Islet of Langerhans (tissue), 1 donor: Measurements from ENCODE around the gene PTPN5.
"Not testable (repeated sequence)": the region's sequence is repeated elsewhere in the genome, so short reads cannot be mapped to it uniquely, and the experiment has no call there.

Experiments
- FAIRE-seq: peaks from one replicate; lab custom pipeline; 2011; peaks lifted over from hg19 to GRCh38; lab: Jason Lieb, UNC

PTPN5 gene

DNA sequence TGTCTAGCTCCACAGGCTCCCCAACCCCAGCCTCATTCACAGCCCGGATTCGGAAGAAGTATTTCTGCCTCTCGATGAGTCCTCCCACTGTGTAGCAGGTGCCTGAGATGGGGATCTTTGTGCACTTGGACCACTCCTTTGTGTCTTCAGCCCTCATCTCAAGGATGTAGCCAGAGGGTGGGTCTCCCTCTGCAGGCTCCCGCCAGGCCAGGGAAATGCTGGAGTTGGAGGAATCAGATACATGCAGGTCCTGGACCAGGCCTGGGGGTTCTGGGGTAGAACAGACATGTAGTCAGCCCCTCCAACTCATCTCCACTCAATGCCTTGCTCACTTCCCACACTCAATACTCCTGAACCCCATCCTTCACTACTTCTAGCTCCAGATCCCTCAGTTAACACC, 82.2 kb downstream of the PTPN5 start:
- FAIRE-seq = no peak

DNA sequence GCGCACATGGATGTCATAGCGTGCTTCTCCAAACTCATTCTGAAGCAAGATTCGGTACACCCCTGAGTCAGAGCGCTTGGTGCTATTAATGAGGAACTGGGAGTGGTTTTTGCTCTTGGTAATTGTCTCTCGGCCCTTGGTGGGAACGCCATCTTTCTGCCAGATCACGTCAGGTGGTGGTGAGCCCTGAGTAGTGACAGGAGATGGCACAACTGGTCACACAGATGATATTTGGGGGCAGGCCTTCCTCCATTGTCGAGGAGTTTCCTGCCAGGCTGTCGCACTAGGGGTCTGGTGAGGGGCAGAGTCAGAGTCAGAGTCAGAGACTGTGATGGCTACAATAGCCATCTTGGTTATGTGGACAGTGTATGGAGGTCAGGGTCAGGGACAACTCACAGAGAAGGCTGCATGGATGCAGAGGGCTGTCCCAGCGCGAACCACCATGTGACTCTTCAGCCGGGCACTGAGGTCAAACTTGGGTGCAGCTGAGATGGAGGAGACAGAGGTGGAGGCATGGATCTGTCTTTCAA, 83.7 kb downstream of the PTPN5 start:
- FAIRE-seq = no peak

DNA sequence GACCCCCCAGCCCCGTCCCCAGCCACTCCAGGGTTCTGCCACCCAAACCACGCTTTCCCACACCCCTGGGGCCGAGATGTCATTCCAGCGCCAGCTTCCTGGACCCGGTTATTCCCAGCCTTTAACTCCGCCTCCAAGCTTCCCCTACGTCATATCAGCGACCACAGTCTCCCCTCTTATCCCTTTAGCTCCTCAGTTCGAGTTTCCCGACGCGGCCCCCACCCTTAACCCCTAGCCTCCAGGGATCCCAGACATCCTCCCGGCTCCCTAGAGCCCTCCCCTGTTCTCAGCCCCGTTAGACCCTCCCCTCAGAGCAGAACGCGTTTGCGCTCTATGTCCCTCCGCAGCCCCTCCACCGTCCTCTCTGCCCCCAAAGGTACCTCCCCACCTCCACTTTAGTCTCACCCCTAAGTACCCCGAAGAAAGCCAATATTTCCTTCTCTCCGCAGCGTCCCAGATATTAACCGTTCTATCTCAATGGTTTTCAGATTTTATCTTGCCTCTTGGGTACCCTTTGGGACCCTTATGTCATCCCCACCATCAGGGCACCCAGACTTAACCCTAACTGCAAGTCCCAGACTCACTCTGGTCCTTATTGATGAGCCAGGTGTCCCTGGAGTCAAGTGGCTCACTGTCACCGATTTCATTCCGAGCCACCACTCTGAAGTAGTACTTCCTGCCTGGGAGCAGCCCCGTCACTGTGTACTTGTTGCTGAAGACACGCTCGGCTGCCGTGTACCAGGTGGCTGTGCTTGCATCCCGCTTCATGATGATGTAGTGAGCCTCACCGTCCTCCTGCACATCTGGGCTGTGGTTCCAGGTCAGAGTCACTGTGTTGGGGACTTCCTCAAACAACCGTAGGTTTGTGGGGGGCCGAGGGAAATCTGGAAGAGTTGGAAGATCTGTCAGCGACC, 85.0 kb downstream of the PTPN5 start:
- peak; percentile 9 for FAIRE-seq

DNA sequence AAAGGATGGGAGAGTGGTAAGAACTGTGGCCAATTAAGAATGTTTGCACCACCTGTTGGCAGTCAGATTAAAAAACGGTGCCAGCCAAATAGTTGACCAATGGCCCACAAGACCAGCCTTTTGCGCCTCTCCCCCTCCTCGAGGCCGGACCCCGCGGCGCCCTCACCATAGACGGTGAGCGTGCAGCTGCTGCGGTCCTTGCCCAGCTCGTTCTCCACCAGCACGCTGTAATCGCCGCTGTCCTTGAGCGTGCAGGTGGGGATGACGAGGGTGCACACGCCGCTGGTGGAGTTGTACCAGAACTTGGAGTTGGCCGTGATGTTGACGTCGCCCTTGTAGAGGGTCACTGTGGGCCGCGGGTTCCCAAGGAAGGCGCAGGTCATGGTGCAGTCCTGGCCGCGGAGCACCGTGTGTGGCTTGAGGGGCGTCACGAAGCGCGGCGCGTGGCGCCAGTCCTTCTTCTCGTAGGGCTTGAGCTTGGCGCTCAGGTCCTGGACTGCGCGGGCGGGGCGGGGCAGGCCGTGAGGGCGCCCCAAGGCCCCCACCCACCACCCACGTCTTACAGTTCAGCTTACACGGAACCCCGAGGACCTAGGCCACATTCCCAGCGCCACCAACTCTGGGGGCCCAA, 85.8 kb downstream of the PTPN5 start:
- FAIRE-seq = no peak

DNA sequence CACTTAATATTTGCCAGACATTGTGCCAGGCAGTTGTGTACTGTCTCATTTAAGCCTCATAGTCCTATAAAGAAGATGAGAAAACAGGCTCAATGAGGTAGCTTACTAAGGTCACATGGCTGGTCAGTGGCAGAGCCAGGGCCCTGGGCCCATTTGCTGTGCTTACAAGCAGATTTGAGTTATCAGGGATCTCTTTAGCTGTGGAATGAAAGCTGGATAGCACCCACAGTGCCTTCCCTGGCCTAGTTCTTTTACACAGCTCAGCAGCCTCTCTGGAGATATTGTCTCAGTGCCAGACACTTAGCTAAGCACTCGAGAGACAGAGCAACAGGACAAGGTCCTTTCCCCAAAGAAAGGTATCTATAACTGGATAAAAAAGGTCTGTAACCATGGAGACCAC, 86.9 kb downstream of the PTPN5 start:
- no peak for FAIRE-seq

DNA sequence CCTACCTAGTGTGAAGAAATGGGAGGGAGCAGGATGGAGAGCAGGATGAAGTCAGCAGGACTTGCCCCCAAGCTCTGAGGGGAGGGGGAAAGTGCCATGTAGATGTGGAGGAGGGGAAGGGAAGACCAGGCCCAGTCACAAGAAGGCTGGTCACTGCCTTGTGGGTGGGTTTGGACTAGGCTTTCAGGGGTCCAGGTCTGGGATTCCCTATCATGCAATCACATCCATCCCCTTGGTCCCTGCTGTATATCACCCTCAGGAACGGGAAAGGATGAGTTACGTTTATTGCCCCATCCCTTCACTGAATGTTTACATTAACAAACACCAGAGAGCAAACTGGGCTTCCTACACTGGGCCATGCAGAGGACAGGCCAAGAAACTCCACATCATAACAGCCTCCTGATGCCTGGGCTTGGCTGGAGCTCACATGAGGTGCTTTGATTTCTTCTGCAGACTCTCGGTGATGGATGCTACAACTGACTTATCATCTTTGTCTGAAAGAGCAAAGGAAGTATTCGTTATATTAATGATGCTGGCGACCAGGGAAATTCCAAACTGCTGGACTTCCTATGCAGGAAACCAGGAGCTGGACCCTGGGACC, 87.5 kb downstream of the PTPN5 start:
- no peak for FAIRE-seq

DNA sequence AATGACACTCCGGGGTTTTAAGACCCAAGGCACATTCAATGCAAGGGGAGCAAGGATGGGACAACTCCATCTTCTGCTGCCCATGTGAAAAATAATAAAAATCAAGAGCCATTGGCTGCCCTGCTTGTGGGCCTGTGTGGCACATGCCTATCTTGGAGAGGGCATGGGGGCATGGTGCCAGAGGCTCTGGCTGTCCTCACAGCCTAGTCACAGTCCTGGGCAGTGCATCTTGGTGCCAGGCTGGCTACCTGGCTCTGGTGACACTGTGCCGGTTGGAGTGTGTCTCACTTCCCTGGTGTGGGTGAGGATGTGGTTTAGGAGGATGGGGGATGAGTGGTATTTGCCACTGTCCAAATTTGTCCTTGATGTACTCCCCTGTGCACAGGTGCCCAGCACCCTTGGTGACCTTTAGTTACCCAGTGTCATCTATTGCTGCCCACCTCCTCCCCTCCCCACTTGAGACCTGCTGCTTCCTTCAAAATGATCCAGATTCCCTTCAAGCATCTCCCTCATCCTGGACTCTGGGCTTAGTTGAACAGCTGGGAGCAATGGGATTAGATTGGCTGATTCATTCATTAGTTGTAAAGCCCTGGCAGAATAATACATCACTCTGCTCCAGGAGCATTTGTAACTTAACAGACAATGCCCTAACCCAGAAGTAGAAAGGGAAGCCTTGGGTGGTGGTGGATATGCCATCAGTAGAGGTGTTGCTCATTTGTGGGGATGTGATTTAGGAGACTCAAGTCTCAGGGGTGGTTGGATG, 88.4 kb downstream of the PTPN5 start:
- FAIRE-seq = no peak

DNA sequence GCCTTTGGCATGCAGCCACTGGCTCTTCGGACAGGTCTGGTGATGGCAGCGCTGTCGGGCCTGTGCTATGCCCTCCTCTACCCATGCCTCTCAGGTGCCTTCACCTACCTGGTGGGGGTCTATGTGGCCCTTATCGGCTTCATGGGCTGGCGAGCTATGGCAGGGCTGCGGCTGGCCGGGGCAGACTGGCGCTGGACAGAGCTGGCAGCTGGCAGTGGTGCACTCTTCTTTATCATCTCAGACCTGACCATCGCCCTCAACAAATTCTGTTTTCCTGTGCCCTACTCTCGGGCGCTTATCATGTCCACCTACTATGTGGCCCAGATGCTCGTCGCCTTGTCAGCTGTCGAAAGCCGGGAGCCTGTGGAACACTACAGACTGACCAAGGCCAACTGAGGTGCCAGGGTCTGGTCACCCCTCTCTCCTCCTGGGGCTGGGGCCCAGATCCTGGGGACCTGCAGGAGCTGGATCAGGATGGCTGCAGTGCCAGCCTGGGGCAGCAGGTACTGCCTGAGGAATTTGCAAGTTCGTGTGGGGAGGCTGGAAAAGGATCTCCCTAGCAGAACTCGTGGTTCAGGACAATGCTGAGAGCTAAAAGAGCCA, 89.9 kb downstream of the PTPN5 start:
- FAIRE-seq = no peak

DNA sequence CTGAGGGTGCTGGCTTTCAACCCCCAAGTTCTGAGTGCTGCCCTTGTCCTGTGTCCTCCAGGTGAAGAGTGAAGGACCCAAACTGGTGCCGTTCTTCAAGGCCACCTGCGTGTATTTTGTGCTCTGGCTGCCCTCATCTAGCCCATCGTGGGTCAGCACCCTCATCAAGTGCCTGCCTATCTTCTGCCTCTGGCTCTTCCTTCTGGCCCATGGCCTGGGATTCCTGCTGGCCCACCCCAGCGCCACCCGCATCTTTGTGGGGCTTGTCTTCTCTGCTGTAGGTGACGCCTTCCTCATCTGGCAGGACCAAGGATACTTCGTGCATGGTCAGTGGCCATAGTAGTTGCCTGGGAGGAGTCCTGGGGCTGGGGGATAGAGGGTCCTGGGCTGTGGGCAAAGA, 90.7 kb downstream of the PTPN5 start:
- FAIRE-seq = no peak

DNA sequence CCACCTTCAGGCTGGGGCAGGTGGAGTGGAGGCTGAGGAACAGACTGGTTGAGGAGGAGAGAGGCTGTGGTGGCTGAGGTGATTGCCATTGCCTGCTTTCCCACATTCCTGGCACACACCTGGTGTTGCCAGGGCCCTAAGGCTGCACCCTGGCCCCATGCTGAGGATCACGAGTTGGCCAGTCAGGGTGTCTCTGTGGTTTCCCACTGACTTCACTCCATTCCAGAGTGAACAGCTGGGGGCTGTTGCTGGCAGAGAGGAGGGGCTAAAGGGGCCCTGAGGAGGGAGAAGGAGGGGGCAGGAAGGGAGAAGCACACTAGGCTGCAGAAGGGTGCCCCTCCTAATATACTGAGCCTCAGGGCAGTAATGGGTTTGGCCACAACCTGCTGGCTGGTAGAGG, 91.2 kb downstream of the PTPN5 start:
- no peak for FAIRE-seq

DNA sequence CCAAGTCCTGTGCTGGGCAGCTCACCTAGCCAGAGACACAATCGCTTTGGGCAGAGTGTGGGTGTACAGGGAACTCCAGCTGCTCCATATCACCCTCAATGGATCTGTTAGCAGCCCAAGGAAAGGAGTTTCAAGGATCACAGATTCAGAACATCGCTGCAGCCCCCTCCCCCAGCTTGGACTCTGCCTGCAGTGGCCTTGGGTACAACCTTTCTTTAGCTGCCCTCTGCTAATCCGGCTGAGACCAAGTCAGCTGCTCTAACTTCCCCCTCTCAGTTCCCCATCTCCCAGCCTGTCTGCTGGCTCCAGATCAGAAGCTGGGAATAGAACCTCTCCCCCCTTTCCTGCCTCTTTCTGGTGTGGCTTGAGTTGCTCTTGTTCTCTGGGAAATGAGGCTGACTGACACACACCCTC, 91.7 kb downstream of the PTPN5 start:
- FAIRE-seq = no peak

DNA sequence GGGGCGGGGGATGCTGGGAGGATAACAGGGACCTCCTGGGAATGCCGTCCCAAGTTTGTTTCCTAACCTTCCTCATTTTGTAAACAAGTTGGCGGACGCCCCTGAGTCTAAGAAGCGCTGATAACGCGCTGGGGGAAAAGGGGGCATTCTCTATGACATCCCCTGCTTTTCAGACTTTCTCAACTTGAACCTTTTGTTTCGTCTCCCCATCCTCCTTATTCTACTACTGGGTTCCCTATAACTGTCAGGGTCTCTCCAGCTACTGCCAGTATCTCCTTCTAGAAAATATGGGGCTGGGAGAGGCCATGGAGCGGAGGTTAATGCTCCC, 92.4 kb downstream of the PTPN5 start:
- FAIRE-seq = no peak

DNA sequence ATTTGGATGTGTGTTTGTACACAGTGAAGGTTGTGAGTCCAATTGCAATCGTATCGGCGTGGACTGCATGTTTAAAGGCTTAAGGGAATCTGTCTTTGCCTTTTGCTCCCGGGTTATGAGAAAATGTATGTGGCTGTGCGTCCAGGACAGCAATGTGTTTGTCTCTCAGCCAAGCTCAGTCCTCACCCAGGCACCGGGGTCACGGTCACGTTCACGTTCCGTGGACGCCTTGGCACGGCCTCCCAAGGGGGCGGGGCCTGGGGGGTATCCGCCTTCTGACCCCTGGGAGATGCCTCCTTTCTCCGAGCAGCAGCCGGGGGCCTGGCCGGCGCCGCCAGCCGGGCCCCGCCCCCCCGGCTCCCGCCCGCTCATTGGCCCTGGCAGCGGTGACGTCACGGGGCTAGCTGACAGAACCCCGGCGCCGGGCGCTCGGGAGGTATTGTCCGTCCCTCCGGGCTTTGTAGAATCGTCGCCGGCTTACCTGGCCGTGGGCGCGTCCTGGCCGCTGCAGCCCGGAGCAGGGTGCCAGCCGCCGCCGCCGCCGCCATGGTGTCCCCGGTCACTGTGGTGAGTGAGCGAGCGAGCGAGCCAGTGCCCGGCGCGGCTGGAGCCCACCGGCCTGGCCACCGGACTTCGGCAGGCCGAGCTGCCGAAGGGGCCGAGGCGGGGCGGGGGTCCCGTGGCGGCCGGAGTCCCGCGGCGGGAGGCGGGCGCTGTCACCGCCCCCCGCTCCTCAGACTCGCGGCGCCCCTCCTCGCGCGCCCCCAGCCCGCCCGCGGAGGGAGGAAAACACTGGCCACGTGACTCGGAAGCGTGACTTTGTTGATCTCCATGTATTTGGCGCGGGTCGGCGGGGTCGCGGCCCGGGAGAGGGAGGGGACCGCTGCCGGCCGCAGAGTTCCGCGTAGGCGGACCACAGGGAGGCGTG, 93.0 kb downstream of the PTPN5 start, which contains the start of gene TMEM86A:
Gene TMEM86A, plus strand, starts transcription at position 439 of the 928 bp plus-strand sequence. Its CDS starts 108 bp downstream, at position 547.
- FAIRE-seq = no peak

DNA sequence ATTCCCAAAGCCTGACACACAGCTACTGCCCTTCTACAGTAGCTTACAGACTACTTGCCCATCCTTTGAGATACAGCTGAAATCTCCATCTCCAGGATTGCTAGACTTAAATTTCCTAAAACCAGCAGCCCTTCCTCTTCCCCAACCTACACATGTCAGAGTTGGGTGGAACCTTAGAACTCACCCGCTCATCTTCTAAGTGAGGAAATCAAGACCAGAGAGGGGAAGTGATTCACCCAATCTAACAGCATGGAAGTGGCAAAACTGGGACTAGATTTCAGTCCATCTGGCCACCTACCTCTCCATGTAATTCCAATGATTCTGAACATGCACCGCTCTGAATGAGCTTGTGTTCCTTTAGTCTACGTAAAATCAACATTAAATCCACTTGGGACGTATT, 94.0 kb downstream of the PTPN5 start:
- FAIRE-seq = no peak

DNA sequence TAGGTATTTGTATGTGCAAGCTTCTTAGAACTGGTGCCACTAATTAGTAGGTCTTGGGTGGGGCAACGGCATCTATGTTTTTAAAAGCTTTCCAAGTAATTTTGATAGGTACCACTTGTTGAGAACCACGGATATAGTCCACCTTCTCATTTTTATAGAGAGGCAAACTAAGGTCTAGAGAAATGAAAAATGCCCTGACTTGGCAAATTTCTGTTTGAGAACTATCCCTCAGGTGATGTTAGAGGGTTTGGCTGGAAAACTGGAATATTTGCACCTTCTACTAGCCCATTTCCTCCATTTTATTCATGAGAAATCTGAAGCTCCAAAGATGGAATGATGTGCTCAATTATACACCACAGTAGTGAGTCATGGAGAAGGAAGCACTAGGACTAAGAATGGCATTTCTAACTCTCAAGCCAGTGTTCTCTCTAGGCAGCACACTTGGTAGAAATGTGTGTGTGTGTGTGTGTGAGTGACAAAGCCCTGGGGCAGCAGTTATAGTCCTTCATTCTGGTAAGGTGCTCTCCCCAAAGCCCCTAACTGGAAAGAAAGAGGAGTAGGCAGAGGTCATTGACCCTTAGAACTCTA, 94.9 kb downstream of the PTPN5 start:
- no peak for FAIRE-seq

DNA sequence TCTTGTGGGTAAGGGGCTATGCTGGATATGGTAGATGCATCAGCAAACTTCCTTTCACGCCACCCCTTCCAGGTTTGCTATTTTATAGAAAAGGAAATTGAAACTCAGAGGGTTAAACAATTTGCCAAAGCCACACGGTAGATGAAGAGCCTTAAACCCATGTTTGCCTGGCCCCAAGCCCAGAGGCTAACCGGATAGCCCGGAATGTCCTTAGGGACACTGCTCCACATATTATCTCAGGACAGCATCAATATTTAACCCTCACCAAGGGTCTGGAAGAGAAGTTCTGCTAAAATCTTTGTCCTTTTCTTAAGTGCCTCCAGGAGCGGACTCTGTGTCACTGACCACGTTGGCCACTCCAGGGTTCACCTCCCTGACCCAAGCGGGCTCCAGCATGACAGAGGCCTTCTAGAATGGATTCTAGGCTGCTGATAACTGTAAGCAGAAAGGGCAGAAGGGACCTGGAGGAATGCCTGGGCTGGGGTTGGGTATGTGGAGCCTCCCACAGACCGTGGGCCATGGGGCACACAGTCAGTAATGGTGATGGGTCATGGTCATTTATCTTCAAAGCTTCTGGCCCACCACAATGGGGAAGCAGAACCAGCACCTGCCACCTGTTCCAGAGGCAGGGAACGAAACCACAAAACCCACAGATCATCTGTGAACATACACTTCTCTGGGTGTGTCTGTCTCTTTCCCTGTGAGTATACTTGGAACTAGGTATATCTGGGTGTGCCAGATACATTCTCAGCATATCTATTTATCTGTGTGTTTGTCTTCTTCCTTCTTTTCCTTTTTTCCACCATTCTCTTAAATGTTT, 98.4 kb downstream of the PTPN5 start:
- FAIRE-seq = no peak

DNA sequence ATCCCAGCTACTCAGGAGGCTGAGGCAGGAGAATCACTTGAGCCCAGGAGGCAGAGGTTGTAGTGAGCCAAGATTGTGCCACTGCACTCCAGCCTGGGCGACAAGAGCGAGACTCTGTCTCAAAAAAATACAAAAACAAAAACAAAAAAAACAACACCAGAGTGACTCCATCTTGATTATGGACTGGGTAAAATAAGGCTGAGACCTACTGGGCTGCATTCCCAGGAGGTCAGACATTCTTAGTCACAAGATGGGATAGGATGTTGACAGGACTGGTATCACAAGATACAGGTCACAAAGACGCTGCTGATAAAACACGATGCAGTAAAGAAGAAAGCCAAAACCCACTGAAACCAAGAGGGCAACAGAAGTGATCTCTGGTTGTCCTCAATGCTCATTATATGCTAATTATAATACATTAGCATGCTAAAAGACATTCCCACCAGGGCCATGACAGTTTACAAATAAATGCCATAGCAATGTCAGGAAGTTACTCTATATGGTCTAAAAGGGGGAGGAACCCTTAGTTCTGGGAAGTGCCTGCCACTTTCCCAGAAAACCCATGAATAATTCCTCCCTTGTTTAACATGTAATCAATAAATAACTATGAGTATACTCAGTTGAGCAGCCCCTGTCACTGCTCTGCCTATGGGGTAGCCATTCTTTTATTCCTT, 100.0 kb downstream of the PTPN5 start:
- not testable (repeated sequence) for FAIRE-seq

DNA sequence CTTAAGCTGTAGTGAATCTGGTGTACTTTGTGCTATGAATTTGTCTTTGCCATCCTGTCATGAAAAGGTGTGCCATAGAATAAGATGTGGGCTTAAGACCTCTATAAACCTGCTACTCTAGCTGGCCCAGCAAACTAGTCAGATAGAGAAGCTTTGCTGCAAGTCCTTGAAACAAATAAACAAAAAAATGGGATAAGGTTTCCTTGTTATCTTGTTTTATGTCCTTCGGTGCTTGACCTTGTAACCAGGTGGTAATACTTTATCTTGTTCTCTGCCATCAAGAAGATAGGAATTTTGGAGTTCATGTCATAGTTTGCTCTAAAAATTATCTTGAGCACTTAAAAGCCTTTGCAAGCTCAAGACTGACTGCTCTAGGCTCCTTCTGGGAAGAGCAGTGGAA, 107.3 kb downstream of the PTPN5 start:
- FAIRE-seq = no peak

DNA sequence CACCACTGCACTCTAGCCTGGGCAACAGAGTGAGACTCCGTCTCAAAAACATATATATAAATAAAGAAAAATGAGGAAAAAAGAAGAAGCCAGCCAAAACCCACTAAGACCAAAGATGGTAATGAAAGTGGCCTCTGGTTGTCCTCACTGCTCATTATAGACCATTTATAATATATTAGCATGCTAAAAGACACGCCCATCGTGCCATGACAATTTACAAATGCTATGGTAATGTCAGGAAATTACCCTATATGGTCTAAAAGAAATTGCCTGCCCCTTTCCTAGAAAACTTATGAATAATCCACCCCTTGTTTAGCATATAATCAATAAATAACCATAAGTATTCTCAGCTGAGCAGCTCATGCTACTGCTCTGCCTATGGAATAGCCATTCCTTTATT, 109.1 kb downstream of the PTPN5 start:
- FAIRE-seq = no peak
